GM12865 (cell line): ENCODE data around the gene ZBTB3.
A peak's percentile ranks its signal among the peaks of the same experiment; 100 is the strongest.

Experiments used
- DNase-seq: peaks from one replicate; pipeline ENCODE4 v3.0.0; 2010; ENCODE audit warnings: low read depth
- H3K4me3 ChIP-seq: 2 replicates; pipeline ENCODE4 v1.5.1; 2011; ENCODE audit warnings: mild to moderate bottlenecking, low read depth, low read length, control low read depth
- TF ChIP-seq, protein P1 (sequence below): IDR thresholded peaks from 2 replicates; pipeline ENCODE4 v1.5.1; 2011; ENCODE audit warnings: low read length, control low read depth, low read depth, inconsistent platforms; ENCODE audit not compliant: insufficient read depth; ENCODE audit errors: missing control alignments

The ZBTB3 gene

DNA sequence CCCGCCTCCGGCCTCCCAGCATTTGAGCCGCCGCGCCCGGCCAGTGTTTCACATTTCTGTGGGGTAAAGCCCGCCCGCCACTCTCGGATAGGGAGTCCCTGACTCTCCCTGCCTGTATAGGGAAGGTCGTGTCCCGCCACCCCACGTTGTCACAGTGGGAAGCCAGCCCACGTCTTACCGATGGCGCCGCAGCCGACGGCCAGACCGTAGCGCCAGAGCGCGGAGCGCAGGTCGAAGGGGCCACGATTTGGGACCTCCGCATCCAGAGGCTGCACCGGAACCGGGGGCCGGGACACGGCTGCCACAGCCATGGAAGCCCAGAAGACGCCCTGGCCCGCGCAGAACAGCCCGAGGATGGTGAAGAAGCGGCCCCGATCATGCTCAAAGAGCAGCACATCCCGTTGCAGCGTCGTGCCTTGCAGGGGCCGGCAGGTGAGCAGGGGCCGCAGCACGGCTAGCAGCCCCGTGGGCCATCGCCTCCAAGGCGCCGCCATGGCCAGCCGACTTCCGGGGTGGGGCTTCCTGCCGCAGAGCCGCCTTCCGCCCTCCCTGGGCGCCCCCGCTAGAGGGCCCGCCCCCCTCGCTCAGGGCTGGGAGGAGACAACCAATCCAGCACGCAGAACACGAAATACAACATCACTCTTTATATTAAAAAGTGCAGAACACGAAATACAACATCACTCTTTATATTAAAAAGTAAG lies 37.7 kb upstream of the ZBTB3 start, which contains the start of gene TMEM223:
TMEM223 (minus strand) TSS at position 506 of the 701 bp plus-strand sequence; CDS start at position 494, 12 bp downstream.
- peak; percentile 88 for DNase-seq
- TF ChIP-seq, protein P1, sequence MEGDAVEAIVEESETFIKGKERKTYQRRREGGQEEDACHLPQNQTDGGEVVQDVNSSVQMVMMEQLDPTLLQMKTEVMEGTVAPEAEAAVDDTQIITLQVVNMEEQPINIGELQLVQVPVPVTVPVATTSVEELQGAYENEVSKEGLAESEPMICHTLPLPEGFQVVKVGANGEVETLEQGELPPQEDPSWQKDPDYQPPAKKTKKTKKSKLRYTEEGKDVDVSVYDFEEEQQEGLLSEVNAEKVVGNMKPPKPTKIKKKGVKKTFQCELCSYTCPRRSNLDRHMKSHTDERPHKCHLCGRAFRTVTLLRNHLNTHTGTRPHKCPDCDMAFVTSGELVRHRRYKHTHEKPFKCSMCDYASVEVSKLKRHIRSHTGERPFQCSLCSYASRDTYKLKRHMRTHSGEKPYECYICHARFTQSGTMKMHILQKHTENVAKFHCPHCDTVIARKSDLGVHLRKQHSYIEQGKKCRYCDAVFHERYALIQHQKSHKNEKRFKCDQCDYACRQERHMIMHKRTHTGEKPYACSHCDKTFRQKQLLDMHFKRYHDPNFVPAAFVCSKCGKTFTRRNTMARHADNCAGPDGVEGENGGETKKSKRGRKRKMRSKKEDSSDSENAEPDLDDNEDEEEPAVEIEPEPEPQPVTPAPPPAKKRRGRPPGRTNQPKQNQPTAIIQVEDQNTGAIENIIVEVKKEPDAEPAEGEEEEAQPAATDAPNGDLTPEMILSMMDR, result no peak
- H3K4me3 ChIP-seq, result peak within 1 kb of the TSS; percentile 85

DNA sequence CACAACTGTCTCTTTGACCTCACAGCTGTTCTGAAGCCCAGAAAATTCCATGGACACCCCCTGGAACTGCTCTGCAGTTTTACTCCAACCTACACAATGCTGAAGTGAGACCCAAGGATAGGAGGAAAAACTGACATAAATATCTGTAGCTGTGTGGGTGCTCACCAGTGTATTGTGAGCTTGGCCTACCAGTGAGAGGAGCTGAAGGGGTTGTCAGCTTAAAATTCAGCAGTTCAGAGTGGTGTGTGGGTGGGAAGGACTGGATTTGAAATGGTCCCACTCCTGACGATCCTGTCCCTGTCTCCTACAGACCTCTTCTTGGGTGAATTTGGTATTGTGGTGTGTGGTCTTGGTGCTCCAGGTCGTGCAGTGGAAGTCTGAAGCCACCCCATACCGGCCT lies 35.6 kb upstream of the ZBTB3 start:
- no peak for DNase-seq
- TF ChIP-seq, protein P1, result no peak
- no peak overlapping the region for H3K4me3 ChIP-seq

DNA sequence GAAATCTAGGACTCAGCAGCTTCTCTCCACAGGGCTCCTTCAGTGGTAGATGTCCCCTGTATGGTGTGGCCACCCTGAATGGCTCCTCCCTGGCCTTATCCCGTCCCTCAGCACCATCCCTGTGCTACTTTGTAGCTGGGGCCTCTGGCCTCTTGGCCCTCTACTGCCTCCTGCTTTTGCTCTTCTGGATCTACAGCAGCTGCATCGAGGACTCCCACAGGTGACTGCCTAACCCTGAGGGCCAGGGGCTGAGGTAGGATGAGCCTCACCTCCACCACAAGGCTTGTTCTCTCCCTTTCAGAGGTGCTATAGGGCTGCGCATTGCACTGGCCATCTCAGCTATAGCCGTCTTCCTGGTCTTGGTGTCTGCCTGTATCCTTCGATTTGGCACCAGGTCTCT lies 35.0 kb upstream of the ZBTB3 start:
- DNase-seq, result no peak
- H3K4me3 ChIP-seq, result no peak overlapping the region
- TF ChIP-seq, protein P1, result no peak

DNA sequence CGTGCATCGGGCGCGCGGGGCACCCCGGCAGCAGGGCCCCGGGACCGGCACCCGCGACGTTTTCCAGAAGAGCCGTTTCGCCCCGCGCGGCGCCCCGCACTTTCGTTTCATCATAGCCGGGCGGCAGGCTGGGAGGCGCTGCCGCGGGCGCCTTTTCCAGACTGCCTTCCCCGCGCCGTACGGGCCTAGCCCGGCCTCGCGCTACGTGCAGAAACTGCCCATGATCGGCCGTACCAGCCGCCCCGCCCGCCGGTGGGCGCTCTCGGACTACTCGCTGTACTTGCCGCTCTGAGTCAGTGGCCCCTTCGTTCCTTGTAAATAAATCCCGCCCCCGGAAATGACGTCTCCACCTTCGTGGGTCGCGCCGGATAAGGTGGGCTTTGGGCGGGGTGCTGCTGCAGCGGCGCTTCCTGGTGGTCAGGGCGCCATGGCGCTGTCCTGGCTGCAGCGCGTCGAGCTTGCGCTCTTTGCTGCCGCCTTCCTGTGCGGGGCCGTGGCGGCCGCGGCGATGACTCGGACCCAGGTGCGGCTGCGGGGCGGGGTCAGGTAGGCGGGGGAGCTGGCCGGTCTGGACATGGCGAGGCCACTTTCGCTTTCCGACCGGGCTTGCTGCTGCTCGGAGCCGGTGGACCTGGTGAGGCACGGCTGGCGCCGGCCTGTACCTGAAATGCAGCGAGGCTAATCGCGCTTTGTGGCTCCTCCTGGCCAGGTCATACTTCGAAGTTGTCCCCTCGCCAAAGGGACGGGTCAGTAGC lies 33.2 kb upstream of the ZBTB3 start, which contains the start of gene TMEM179B:
TMEM179B (plus strand) TSS at position 398 of the 755 bp plus-strand sequence; CDS start at position 428, 30 bp downstream.
- peak within 1 kb of the TSS; percentile 97 for H3K4me3 ChIP-seq
- TF ChIP-seq, protein P1, result peak; percentile 78
- peak; percentile 98 for DNase-seq

DNA sequence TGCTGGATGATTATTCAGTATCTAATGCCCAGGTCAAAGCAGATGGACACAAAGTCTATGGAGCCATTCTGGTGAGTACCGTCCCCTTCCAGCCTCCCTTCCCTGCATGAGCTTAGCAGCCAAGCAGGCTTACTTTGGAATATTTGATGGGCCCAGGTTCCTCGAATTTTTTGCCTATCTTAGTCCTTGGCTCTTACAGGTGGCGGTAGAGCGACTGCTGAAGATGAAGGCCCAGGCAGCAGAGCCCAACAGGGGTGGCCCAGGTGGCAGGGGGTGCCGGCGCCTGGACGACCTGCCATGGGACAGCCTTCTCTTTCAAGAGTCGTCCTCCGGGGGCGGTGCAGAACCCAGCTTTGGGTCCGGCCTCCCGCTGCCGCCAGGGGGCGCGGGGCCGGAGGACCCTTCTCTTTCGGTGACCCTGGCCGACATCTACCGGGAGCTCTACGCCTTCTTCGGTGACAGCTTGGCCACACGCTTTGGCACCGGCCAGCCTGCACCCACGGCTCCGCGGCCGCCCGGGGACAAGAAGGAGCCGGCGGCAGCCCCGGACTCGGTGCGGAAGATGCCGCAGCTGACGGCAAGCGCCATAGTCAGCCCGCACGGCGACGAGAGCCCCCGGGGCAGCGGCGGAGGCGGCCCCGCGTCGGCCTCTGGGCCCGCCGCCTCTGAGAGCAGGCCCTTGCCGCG lies 32.5 kb upstream of the ZBTB3 start:
- TF ChIP-seq, protein P1, result peak; percentile 100
- peak overlapping the region; percentile 97 for H3K4me3 ChIP-seq
- peak; percentile 92 for DNase-seq

DNA sequence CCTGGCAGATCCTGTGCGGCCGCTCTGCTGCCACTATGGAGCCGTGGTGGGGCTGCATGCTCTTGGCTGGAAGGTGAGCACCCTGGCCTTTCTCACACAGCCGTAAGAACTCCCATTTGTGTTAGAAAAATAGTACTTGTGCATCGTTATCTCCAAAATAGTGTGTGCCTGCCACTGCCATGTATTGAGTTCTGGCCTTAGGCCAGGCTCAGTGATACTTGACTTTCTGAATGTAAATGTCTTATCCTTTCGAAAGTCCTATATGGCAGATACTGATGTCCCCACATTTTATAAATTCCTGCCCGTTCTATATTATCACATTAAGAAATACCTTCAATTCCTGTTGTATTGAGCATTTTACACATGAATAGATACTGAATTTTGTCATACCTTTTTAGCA lies 28.8 kb upstream of the ZBTB3 start:
- no peak for DNase-seq
- TF ChIP-seq, protein P1, result no peak
- no peak overlapping the region for H3K4me3 ChIP-seq
